HG03060 (cell line): ENCODE data around the gene CTNND1.

Experiments used
- ATAC-seq: cut with Tn5 transposase; IDR thresholded peaks from one replicate; pipeline ENCODE4 v1.9.1; 2021; ENCODE audit warnings: low read depth, moderate number of reproducible peaks; ENCODE audit not compliant: unreplicated experiment

Gene CTNND1

DNA sequence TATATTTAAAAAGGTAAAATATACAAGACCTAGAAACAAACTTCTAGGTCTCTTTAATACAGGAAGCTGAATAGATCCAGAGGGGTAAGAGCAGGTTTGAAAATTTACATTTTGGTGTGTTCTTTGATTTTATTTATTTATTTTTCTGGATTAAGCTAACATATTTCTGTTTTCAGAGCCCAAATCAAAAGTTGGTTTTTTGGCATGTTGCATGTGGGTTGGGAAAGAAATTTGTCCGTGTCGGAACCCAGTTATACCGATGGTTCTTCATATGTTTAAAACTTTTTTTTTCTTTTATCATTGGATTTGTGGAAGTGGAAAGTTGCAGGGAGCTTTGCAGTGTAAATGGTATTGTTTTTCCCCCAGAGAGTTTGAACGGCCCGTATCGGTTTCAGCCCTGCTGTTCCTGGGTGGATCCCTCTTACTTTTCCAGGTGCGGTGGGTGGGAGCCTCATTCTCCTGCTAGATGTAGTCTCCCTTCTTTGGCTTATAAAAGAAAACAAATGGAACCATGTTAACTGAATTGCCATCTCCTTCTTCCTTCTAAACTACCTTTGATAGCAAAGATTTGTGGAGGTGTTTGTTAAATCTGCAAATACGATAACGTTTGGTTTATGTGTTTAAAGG lies 746 bp downstream of the CTNND1 start:
- ATAC-seq, result no peak

DNA sequence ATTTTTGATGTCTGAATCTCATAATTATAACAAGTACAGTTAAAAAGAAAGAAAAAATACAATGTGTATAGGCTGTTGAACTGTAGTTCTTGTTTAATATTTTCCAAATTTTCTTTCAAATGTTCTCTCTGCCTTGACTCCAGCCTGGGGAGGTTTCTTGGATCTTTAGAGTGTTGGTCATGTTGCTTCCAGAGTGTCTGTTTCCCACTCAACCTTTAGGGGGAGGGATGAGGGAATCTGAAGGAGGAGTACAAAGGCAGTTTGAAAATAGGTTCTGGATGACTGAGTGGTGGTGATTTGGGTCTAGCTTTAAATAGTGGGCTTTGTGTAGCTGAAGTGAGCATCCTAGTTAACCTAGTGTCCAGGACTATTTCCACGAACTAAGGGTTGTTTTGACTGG lies 2.0 kb downstream of the CTNND1 start:
- ATAC-seq, result no peak

DNA sequence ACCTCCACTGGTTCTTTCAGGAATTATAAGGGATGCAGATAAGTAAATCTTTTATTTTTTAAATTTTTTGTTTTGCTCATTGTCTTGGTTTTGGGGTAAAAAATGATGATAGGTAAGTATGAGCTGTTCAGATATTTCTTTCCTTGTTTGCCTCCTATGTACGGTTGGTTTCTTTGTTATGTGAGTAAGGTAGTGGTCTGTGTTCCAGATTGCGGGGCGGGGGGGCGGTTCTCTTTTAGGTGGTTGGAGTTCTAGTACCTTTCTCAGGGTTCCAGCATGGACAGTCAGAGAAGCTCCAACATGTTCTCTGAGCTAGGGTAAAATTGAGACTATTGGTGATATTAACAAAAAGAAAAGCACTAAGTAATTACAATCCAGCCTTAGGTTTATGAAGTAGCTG lies 2.4 kb downstream of the CTNND1 start:
- no peak for ATAC-seq

DNA sequence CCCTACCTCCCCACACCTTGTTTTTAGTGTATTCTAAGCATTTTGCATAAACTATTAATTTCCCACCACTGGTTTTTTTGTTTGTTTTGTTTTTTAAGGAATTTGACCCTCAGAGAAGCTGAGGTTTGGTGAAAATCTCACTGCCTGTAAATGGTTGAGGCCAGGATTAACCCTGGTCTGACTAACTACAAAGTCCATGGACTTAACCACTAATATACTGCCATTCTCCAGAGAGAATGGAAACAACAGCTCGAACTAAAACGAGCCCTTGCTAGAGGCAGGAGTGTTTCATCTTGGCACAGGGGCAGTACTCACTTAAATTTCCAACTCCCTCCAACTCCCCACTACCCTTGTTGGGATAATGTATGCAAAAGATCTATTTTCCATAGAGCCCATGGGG lies 3.0 kb downstream of the CTNND1 start:
- ATAC-seq, result no peak

DNA sequence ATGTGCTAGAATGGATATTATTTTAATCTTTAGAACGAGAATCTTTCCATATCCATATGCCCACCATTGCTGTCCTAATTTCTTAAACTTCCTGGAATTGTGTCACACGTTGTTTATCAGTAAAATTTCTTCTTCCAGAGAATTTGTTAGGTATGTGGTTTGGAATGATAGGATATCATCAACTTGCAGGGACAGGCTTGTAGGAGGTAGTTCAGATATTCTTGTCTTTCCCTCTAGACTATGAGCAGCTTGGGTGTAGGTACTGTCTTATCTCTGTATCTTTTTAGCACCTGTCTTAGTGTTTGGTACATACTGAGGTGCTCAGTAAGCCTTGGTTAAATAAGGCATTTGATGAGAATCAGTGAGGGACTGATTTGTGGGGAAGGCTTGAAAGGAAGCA lies 3.4 kb downstream of the CTNND1 start:
- ATAC-seq, result no peak

DNA sequence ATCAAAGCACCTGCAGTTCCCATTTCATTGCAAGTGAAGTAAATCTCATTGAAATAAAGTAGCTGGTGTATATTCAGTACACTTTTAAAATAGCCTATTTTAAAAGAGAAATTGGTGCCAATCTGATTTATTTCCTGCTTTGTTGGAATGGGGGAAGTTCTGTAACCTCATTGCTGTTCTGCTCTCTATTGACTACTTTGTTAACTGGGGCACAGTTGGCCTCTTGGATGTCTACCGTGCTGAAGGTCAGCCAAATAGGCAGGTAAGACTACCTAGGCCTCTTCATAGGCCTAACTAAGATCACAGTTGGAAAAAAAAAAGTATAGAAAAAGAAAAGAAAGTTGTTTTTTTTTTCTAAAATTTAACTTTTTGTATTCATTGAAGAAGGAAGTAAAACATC lies 9.2 kb downstream of the CTNND1 start:
- no peak for ATAC-seq

DNA sequence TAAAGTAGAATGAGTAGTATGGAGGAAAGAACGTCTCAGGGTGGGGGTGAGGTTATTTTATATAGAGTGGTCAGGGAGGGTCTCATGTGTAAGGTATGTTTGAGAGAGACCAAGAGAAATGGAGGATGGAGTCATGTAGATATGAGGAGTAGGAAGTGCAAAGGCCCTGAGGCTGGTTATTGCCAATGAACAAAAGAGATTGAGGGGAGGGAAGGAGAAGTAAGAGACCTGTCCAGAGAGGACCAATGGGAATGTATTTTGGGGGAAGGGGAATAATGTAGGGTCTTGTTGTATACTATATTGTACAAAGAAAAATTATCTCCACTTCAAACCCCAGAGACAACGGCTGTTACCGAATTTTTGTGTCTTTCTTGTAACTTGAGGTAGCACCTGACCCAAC lies 9.8 kb downstream of the CTNND1 start:
- ATAC-seq, result no peak

DNA sequence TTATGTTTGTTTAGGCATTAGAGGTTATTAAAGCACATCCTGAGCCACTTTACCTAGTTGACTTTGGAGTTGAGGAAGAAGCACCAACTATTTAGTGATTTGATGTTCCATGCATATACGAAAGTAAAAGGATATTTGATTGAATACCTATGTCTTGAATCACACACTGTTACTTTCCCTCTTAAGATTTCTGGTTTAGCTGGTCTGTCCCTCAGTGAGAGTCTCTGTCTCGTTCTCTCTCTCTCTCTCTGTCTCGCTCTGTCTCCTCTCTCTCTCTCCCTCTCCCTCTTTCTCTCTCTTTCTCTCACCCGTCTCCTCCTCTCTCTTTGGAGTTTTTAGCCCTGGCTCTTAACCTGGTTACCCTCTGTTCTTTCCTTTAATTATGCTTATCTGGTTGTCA lies 11.0 kb downstream of the CTNND1 start:
- ATAC-seq, result no peak

DNA sequence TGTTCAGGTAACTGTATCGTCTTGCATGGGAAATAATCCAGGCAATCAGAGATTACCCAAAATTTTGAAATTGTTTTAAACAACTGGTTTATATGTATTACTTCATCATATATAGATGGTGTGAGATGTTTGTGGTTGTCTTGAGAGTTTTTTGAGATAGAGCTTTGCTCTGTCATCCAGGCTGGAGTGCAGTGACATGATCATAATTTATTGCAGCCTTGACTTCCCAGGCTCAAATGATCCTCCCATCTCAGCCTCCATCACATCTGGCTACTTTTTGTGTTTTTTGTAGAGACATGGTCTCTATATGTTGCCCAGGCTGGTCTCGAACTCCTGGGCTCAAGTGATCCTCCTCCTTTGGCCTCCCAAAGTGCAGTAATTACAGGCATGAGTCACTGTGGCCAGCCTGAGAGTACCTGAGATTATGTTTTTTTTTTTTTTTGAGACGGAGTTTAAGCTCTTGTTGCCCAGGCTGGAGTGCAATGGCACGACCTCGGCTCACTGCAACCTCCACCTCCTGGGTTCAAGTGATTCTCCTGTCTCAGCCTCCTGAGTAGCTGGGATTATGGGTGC lies 11.5 kb downstream of the CTNND1 start:
- ATAC-seq, result no peak

DNA sequence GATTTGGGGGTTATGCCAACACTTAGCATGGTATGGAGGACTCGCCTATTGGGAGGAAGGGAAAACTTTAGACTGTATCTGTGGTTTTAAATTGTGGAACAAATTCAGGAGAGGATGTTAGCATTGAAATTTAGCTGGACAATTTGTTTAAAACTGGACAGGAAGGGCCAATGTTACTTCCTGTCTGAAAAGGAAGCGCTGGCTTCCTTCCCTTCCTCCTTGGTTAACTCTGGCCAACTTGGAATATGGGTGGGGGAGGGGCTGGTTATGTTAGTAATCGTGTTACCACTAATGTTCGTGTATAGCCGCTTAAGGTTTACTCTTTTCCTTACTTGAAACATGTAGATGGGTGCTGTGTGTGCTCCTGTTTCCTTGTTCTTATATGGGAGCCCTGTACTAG lies 13.9 kb downstream of the CTNND1 start:
- ATAC-seq, result no peak

DNA sequence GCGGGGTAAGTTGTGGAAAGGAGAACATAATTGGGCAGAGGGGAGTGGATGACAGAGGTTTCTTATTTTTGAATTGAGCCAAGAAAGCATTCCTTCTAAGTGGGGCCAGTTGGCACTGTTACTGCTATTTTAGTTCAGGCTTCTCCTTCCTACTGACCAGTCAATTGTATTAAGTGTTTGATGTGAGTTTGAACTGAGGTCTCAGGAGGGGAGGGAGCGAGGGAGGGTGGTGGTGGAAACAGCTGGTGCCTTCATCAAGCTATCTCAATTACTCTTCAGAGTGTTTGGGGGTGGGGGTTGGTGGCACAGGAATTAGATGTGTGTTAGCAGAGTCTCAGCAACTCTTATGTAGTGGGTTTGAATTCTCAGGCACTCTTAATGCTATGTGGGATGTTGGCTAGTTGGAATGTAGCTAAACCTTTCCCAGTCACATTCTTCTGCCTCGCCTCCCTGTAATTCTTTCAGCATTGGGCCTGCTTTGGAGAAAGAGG lies 14.5 kb downstream of the CTNND1 start:
- no peak for ATAC-seq

DNA sequence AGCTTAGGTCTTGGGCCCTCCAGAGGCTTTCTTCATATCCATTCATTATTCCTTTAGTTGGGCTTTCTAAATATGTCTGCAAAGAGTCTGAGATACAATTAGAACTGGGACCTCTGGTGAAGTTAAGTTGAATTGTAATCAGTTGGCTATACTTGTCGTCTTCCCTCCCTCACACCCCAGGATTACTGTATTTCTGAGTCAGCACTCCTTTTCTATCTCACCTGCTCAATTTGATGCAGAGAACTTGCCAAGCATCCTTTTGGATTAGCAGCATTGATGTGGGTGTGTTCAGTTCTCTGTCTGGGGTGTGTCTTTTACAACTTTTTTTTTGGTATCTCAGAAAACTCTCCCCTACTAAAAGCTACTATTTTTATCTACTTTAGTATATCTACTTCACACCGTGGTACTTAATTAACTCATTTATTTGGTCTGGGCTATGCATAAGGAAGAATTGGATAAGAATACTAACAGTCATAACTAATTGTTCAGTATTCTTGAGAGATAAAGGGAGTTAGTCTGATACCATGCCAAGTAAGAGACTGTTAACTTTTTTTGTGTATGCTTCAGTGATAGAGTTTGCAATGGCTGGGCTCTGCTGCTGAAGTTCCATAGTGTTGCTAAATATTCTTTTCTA lies 15.1 kb downstream of the CTNND1 start:
- ATAC-seq, result no peak

DNA sequence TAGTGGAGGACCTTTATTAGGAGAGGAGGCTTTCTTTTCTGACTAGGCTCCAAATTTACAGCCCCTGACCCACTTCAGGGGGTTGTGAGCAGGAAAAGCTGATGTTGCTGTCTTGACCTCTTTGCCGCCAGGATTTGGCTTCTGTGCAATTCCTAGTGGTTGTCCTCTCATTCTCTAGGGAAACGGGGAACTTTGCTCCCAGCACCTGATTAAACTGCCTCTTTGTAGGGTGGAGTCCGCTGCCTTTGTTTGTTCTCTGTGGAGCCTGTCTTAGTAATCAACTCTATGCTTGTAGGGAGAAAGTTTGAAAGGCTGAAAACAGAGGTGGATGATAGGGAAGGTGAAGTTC lies 16.3 kb downstream of the CTNND1 start:
- no peak for ATAC-seq

DNA sequence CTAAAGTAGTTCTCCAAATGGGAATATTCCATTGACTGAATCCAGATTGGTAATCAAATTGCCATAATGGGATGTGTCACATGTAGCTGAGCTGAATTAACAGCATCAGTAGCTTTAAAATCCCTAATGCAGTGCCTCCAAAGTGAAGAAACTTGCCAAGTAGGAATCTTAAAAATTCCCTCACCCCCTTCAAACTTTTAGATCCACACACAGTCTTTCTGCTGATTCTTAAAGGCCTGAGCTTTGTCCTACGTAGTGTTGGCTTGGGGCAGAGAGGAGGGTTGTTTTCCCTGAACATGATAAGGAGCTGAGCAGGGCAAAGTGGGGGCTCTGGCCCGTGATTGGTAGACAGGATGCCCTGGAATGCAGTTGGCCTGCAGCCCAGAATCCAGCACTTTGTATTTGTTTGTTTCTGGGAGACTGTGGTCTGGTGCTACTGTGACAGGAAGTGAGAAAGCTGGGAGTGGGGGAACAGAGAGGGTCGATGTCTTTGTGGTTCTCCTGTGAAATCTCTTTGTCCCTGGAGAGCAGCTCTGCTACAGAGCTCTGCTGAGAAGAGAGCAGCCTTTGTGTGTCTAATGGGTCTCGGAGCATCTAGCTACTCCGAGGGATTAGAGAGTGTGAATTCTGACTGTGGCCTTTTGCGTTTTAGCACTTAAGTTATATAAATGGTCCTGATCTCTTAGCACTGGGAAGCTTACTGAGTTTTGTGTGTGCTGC lies 16.9 kb downstream of the CTNND1 start:
- ATAC-seq, result no peak

DNA sequence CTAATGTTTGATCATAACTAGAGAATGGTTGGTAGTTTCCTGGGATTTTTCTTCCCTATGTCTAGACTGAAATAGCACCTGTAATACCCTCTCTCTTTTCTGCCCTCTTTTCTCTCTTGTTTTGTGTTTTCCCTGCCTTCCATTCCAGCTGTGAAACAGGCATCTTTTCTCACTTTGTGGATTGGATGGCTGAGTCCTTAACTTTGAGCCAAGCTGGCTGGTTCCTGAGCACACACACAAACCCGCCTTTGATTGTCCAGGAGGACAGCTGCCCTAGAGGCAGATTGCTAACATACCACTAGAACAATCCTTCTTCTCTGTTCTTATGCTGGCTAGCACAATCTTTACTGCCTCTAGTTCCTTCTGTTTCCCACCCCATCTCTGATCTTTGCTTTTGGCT lies 17.7 kb downstream of the CTNND1 start:
- ATAC-seq, result no peak

DNA sequence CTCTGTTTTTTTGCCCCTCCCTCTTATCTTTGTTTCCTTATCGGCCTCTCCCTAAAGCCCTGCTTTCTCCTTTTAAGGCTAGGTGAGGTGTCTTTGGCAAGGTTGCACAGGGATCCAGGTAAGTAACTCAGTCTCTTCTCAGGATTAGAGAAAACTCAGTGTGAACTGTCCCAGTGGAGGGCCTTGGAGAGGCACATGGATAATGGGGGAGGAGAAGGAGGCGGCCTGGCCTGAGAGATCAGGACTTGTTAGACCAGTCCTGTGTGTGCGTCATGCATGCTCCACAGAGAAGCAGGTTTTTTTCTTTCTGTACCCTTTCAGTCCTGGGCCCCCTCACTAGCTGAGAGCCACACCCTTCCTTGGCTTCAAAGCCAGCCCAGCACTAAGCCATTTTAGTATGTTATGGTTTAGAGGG lies 19.9 kb downstream of the CTNND1 start:
- no peak for ATAC-seq

DNA sequence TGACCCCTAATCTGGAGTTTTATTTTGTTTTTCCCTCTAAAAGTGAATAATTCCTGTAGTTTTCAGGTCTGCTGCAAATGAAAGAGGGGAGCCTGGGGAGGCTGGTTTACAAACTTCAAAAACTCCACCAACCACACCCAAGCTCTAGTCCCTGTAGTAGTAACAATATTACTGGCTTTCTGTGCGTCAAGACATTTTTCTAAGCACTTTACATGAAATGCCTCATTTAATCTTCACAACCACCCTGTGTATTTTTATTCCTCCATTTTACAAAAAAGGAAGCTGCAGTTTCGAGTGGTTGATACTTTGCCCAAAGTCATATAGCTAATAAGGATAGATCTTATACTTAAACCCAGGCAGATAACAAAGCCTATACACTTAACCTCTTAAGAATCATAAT lies 23.5 kb downstream of the CTNND1 start:
- ATAC-seq, result no peak

DNA sequence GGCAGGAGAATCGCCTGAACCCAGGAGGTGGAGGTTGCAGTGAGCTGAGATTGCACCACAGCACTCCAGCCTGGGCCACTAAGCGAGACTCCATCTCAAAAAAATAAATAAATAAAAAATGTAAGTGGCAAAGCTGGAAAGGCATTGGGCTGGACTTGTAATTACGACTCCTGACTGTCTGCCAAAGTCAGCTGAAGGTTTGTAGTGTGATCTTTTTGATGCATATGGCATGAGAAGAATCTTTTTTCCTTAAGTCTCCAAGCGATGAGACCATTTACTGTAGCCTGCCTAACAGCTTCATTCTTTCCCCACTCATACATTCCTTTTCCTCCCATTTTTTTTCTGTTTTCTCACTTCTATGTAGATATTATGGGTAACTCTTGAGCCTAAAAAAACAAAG lies 24.8 kb downstream of the CTNND1 start:
- ATAC-seq, result no peak

DNA sequence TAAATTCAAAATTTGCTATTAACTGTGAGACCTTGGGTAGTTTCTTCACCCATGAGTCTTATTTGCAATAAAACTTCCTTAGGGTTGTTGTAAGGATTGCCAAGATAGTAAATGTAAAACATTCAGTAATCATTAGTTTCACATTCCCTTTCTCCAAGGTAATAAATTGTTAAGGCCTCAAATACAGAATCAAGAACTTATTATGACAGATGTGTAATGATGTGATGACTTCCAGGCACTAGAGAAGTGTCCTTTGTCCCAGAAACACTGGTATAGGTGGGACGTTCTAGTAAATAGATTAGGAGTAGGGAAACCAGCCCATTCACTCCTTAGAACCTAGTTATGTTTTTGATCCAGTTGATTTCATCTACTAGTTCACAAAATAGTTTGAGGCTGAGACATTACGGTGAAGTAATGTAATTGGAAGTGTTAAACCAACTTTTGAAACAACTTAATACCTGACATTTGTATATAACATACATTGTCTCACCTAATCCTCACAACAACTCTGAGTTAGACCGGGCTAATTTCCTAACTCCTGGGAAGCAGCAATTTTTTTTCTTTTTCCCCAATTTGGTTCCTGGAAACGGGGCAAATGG lies 25.5 kb downstream of the CTNND1 start:
- ATAC-seq, result no peak

DNA sequence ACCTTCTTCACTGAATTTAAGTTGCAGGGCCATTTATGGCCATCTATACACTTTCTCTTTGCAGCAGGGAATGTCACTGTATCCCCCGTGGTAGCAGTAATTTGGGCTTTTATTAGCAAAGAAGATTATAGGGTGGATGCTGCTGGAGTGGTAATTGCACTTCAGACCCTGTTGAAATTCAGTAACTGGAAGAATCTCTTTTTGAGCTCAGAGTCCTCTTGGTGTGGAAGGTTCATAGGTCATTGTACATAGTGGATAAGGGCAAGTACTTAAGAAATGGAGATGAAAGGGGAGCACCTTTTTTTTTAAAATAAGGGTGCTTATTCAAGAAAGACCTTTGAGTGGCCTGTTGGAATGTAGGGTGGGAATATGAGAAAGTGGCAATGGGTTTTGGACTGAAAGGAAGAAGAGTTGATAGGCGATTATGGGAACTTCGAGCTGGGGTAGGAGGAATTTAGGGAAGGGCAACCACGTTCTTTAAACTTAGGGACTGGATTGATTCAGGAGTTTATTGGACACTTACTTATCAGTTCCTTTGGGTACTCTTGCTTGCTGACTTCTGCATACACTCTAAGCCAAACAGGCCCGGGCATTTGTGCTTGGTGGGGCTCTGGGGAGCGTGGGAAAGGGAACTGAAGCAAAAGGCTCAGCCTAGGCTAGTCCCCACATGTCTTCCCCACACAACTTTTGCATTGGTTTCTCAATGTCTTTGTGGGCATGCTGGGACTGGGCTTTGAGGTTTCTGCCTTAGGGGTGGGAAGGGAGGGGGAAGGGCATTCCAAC lies 26.5 kb downstream of the CTNND1 start:
- ATAC-seq, result no peak

DNA sequence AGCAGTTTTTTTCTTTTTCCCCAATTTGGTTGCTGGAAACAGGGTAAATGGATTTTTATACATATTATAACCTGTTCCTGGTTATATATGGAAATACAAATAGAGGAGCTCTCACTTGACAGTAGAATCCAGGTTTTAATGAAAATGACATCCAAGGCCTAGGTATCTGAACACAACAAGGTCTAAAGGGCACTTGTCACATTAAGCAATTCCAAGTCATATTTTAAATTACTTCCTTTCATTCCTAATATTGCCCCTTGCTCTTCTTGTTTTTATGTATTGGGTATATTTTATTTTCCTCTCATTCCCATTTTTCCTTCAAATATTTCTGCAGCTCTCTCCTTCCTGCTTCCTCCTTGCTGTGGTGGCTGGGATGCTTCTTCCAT lies 27.1 kb downstream of the CTNND1 start:
- ATAC-seq, result no peak
